AG04450 (cell line): ENCODE results near the gene CDH24. TPM values are rescaled to one million over a fixed set of nuclear protein-coding genes. Genes with fewer than 3 reads are reported as not detected.

ENCODE experiments used
- CTCF ChIA-PET: fragments of 300-600, 350-600 bp; formaldehyde crosslinking; extraction: SDS; loops from one replicate; lab custom pipeline; 2022; ENCODE audit warnings: antibody characterized with exemption, inconsistent platforms; lab: Charles Lee
- POLR2A ChIA-PET: fragments of 350-600 bp; formaldehyde crosslinking; extraction: SDS; loops from one replicate; lab custom pipeline; 2021; ENCODE audit warnings: antibody characterized with exemption, inconsistent platforms; lab: Yijun Ruan, JAX
- DNase-seq: peaks from one replicate; pipeline ENCODE4 v3.0.0-alpha.2; 2011; ENCODE audit warnings: low read depth, low spot score
- H3K27ac ChIP-seq: one replicate; pipeline ENCODE4 v1.5.1; 2012; ENCODE audit warnings: low read depth, low read length, control low read depth
- H3K27me3 ChIP-seq: one replicate; pipeline ENCODE4 v1.6.0; 2012; ENCODE audit warnings: low read length; ENCODE audit not compliant: control insufficient read depth, insufficient read depth
- H3K4me3 ChIP-seq: 2 replicates; pipeline ENCODE4 v1.5.1; 2011; ENCODE audit warnings: mild to moderate bottlenecking, low read depth, low read length, control low read depth
- H3K9me3 ChIP-seq: 2 replicates; pipeline ENCODE4 v1.5.1; 2012; ENCODE audit warnings: low read length; ENCODE audit not compliant: control insufficient read depth, insufficient read depth
- CTCF ChIP-seq: IDR thresholded peaks from 2 replicates; pipeline ENCODE4 v1.5.1; 2011; ENCODE audit warnings: low read depth, low read length, control low read depth, inconsistent platforms
- polyA plus RNA-seq: library from polyadenylated mRNA; depleted of rRNA; stranded (reverse); fragments of >200 nt; gene quantifications from 2 replicates; pipeline ENCODE4 v1.2.3, GENCODE V29; 2011

The CDH24 gene
- polyA plus RNA-seq, 1 experiment: 10.1 TPM

- no peak overlapping the region for H3K4me3 ChIP-seq
- no peak overlapping the region for H3K27ac ChIP-seq
- H3K9me3 ChIP-seq: no peaks in the 10 kb centered on the region
- CTCF ChIA-PET: interaction anchor here (0.5 to 1.8 kb wide), 3 partner anchors 19 to 282 kb away, joined by 3 to 9 read pairs (median 5); no protein-coding TSS in a partner anchor
- POLR2A ChIA-PET: interaction anchor here (0.6 kb wide), 1 partner anchor 19 kb away, joined by 4 read pairs; no protein-coding TSS in a partner anchor
- no peak for TF ChIP-seq CTCF
- no peaks in the 10 kb centered on the region for H3K27me3 ChIP-seq
- DNase-seq: no peak
Measured at GRCh38 chr14:23013054-23013748, 44.1 kb downstream of the CDH24 start.

DNA sequence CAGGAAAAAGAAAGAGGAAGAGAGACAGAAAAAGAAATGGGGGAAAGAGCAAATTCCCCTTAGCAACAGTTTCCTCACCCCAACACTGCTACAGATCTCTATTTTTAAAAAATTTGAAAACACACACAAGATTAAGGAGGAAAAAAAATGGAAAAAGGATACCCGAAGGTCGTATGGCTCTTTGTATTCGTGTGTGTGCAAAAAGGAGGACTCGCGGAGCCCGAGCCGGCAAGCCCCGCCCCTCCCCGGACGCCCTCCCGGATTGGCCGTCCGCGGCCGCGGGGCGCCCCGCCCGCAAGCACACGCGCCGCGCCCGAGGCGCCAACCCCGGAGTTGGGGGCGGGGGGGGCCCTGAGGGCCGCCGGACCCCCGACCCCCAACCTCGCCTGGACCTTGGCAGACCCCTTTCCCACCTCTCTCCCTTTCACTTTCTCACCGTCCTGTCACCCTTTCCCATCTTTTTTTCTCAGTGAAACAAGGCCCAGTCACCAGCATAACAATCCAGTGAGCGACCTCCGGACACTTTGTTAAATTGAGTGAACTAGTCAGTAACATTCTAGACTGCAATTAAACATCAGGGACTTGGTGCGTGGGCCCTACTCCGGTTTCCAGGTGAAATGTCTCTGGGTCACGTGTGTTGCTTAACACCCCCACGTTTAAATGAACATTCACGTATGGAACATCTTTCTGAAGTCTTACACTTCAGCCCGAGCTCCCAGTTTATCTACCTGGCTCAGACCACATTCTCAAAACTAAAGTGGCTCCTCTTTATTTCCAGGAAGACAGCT, 47.2 kb downstream of the CDH24 start, which contains the start of gene C14orf93:
Gene C14orf93, minus strand, starts transcription at position 205 of the 788 bp plus-strand sequence. CDS start 11,120 bp downstream, outside the sequence.
- DNase-seq: no peak
- Histone ChIP-seq H3K27me3 (no peaks in the 10 kb centered on the region), H3K4me3 (peak within 1 kb of the TSS; percentile 57), H3K27ac (no peak within 1 kb of the TSS), H3K9me3 (no peaks in the 10 kb centered on the region)
- CTCF ChIA-PET: interaction anchor here (1.4 to 1.7 kb wide), 2 partner anchors 24 to 59 kb away, joined by 4 to 7 read pairs; no protein-coding TSS in a partner anchor
- no peak for TF ChIP-seq CTCF
- POLR2A ChIA-PET: no interaction called here

DNA sequence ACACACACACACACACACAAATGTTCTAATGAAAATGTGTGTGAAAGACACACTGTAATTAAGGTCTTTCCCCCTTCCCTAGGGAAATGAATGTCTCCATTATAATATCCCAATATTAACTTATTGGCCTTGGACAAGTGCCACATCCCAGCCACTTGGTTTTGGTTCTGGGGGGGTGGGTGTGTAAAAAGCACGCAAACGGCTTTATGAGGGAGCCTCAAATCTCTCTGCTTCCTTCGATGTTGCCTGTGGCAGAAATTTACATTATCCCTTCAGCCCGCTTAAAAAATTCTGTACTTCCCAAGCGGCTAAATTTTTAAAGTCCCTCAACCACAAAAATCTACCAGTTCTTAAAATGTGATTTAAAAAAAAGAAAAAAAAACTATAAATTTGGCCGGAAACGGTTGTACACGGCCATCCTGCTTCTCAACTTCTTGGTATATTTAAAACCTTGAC, 47.8 kb downstream of the CDH24 start:
- H3K9me3 ChIP-seq: no peaks in the 10 kb centered on the region
- ChIA-PET CTCF (interaction anchor here (1.3 to 4.0 kb wide), 4 partner anchors 14 to 59 kb away, joined by 6 to 53 read pairs (median 18); partner anchors contain the start of gene AJUBA), POLR2A (no interaction called here)
- H3K27ac ChIP-seq: no peak overlapping the region
- H3K27me3 ChIP-seq: no peaks in the 10 kb centered on the region
- no peak for DNase-seq
- no peak for TF ChIP-seq CTCF
- peak overlapping the region; percentile 57 for H3K4me3 ChIP-seq

- Histone ChIP-seq H3K4me3 (no peak overlapping the region), H3K9me3 (no peaks in the 10 kb centered on the region), H3K27ac (no peak overlapping the region), H3K27me3 (no peaks in the 10 kb centered on the region)
- no peak for DNase-seq
- POLR2A ChIA-PET: no interaction called here
- no peak for TF ChIP-seq CTCF
- CTCF ChIA-PET: interaction anchor here (0.6 to 4.0 kb wide), 6 partner anchors 14 to 69 kb away, joined by 3 to 53 read pairs (median 8); partner anchors contain the start of gene AJUBA
Measured at GRCh38 chr14:23008831-23009230, 48.5 kb downstream of the CDH24 start.
